HFFc6 (cell line): ENCODE measurements around the gene SLIT3. TPM values are rescaled to one million over a fixed set of nuclear protein-coding genes. Genes with fewer than 3 reads are reported as not detected.

Experiments used
- DNase-seq: peaks from one replicate; pipeline ENCODE4 v3.0.0-alpha.2; 2018
- H3K27ac Mint-ChIP-seq: 2 replicates; pipeline ENCODE4 v1.8.0; 2020; ENCODE audit warnings: mild to moderate bottlenecking, mixed read lengths
- H3K27me3 Mint-ChIP-seq: 2 replicates; pipeline ENCODE4 v1.8.0; 2021; ENCODE audit warnings: mild to moderate bottlenecking, moderate library complexity, mixed read lengths; ENCODE audit not compliant: insufficient read depth
- H3K36me3 Mint-ChIP-seq: 2 replicates; pipeline ENCODE4 v1.8.0; 2021; ENCODE audit warnings: low read depth, mixed read lengths
- H3K4me1 Mint-ChIP-seq: 2 replicates; pipeline ENCODE4 v1.8.0; 2020; ENCODE audit warnings: low read depth, mixed read lengths
- H3K4me3 Mint-ChIP-seq: 2 replicates; pipeline ENCODE4 v1.8.0; 2020; ENCODE audit warnings: mild to moderate bottlenecking, moderate library complexity, mixed read lengths
- H3K9me3 Mint-ChIP-seq: 2 replicates; pipeline ENCODE4 v1.8.0; 2020; ENCODE audit warnings: mild to moderate bottlenecking, mixed read lengths
- total RNA-seq, 6 experiments: library from RNA; stranded (reverse); fragmentation: NEBNext Ultra II Directional; extraction: Animal tissue kit (Norgen Biotek cat#: 25700); gene quantifications; 2 replicates in 1 of 6; 3 replicates in 5 of 6; pipeline ENCODE4 v1.2.3, GENCODE V29; 2021
- TF ChIP-seq, protein P1 (sequence below): fragments of 200-600 bp; sonication (generic); IDR thresholded peaks from 2 replicates; pipeline ENCODE4 v1.5.0; 2021; ENCODE audit warnings: antibody characterized with exemption, mild to moderate bottlenecking

The SLIT3 gene
- total RNA-seq, 6 experiments from 2014 or later = 4.2 to 8.3 (median 7.1) TPM

DNA sequence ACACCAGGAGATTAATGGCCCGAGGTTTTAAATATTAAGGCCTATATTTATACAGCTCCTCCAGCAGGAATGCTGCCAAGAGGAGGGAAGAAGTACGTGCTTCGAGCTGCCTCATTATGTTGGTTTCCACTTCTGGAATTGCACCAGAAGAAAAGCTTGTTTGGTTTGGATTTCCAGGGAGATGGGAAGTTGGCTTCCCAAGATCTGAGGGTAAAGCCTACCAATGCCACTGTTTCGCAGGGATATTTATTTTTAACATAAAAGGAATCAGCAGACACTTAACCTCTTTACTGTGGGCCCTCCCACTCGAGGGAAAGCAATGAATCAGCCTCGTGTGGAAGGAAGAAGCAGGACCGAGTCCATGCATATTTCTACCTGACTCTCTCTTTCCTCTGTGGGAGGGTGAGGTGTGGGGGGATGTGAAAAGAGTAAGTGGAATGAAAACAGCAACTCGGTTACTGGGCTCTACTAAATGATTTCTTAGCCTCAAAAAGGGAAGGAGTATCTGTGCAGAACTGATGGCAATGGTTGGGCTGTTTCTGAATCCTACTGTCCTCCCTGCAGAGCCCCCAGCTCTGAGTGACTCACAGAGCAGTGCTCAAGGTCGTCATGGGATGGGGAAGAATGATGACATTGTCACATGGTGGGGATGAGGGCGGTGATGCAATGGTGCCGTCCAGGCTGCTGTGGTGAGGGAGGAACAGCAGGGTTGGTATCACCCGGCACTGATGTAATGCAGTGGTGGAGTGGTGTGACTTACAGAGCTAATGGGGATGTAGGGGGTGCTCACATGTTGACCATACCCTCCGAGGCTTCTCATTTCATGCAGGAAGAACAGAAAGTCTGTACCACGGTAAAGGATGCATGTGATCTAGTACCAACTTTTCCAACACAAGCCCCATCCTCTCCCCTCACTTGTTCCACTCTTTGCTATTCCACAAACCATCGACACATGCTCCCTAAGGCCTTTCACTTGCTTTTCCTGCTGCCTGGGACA, 506.8 kb downstream of the SLIT3 start:
- DNase-seq = peak; percentile 63
- H3K27ac Mint-ChIP-seq = peak overlapping the region; percentile 77
- H3K36me3 Mint-ChIP-seq = no peaks in the 10 kb centered on the region
- peaks cover 8% of the 10 kb centered on the region for H3K27me3 Mint-ChIP-seq
- TF ChIP-seq, protein P1, sequence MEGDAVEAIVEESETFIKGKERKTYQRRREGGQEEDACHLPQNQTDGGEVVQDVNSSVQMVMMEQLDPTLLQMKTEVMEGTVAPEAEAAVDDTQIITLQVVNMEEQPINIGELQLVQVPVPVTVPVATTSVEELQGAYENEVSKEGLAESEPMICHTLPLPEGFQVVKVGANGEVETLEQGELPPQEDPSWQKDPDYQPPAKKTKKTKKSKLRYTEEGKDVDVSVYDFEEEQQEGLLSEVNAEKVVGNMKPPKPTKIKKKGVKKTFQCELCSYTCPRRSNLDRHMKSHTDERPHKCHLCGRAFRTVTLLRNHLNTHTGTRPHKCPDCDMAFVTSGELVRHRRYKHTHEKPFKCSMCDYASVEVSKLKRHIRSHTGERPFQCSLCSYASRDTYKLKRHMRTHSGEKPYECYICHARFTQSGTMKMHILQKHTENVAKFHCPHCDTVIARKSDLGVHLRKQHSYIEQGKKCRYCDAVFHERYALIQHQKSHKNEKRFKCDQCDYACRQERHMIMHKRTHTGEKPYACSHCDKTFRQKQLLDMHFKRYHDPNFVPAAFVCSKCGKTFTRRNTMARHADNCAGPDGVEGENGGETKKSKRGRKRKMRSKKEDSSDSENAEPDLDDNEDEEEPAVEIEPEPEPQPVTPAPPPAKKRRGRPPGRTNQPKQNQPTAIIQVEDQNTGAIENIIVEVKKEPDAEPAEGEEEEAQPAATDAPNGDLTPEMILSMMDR = no peak
- no peaks in the 10 kb centered on the region for H3K9me3 Mint-ChIP-seq
- H3K4me3 Mint-ChIP-seq = peak overlapping the region; percentile 41
- peaks cover 15% of the 10 kb centered on the region for H3K4me1 Mint-ChIP-seq

DNA sequence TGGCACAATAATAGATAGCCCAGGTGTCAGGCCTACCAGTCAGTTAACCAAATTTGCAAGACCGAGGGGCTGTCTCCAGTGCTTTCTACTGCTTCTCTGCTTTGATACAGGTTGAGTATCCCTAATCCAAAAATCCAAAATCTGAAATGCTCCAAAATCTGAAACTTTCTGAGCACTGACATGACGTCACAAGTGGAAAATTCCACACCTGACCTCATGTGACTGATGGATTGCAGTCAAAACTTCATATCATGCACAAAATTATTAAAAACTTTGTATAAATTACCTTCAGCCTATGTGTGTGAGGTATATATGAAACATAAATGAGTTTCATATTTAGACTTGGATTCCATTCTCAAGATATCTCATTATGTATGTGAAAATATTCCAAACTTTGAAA, 508.3 kb downstream of the SLIT3 start:
- Mint-ChIP-seq H3K36me3 (no peaks in the 10 kb centered on the region), H3K9me3 (no peaks in the 10 kb centered on the region), H3K27ac (no peak overlapping the region), H3K27me3 (peaks cover 4% of the 10 kb centered on the region; the same call in 1 of the 2 replicates), H3K4me3 (no peak overlapping the region), H3K4me1 (peaks cover 15% of the 10 kb centered on the region)
- no peak for DNase-seq
- TF ChIP-seq, protein P1 = no peak

DNA sequence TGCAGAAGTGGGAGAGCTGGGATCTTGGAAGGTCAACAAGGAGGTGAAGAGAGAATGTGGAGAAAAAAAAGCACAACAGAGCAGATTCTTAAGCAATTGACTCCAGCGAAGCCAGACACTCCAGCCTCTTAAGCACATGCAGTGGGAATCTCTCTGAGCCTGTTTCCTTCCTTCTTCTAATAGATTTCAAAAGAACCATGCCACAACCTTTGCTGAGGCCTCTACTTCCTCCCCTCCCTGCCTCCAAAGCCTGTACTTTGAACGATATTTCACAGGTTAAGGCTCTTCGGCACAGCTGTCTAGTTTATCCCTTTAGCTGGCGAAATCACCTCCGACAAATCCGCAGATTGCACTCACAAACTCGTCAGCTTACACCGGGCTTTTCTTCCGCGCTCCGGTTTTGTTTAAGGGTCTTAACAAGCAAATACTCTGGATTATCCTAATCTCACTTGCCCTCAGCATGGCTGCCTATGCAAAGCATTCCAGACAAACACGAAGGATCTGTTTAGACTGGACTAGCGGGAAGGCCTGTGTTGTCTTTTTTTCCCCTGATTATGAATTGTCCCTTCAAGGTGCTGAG, 510.2 kb downstream of the SLIT3 start:
- Mint-ChIP-seq H3K36me3 (no peaks in the 10 kb centered on the region), H3K27me3 (peaks cover 4% of the 10 kb centered on the region; the same call in 1 of the 2 replicates), H3K27ac (no peak overlapping the region), H3K9me3 (no peaks in the 10 kb centered on the region), H3K4me1 (peaks cover 19% of the 10 kb centered on the region), H3K4me3 (no peak overlapping the region)
- DNase-seq = no peak
- TF ChIP-seq, protein P1 = no peak

DNA sequence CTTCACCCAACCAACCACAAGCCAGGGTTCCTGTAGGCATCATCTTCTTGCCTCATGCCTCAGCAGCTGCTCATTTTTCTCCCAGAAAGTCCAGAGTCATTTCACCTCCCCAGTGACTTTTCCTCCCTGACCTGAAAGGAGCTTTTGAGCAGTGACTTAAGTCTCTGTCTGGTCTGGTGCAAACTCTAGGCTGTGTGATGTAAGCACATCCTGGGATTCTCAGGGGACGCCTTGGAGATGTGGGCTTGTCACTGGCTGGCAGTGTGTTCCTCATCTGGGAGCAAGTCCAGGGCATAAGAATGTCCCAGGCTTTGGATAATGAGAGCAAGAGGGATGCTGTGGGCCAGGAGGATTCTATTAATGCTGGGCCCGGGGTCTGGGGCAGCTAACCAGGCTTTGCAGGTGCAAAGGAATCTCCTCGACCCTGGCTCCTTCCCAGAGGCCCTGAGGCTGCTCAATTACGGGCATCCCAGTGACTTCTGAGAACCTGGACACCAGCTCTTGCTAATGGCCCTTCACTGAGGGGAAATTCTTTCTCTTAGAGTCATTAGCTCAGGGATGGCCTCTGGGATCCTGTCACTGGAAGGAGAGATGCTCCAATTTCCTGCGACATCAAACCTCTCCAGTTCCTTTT, 510.8 kb downstream of the SLIT3 start:
- Mint-ChIP-seq H3K36me3 (no peaks in the 10 kb centered on the region), H3K4me1 (peaks cover 19% of the 10 kb centered on the region), H3K27ac (no peak overlapping the region), H3K27me3 (peaks cover 4% of the 10 kb centered on the region), H3K4me3 (no peak overlapping the region), H3K9me3 (no peaks in the 10 kb centered on the region)
- TF ChIP-seq, protein P1 = no peak
- no peak for DNase-seq

DNA sequence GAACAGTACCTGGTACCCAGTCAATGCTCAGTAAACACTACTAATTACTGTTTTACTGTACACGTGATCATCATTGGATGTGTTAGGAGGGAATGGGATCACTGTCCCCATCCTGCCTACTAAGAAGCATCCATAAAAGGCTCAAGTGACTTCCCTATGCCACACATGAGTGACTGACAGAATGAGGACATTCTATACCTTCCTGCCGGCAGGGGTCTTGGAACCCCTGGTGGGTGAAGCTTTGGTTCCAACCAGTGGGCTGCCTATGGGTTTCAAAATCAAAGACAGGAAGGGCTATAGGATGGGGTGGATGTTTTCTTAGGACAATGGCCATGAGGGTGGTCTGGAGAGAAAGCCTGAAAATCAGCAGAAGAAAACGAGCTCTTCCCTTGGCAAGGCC, 512.2 kb downstream of the SLIT3 start:
- no peaks in the 10 kb centered on the region for H3K36me3 Mint-ChIP-seq
- peaks cover 4% of the 10 kb centered on the region for H3K27me3 Mint-ChIP-seq
- H3K4me3 Mint-ChIP-seq = no peak overlapping the region

More for the DNA sequence above, 512.2 kb downstream of the SLIT3 start:
- Mint-ChIP-seq H3K27ac (no peak overlapping the region), H3K4me1 (peaks cover 11% of the 10 kb centered on the region), H3K9me3 (no peaks in the 10 kb centered on the region)
- TF ChIP-seq, protein P1 = no peak
- no peak for DNase-seq
